HL-60 (cell line): ENCODE data around the gene DDAH2.

ENCODE experiments used
- DNase-seq, 2 experiments: peaks; one replicate each; pipeline ENCODE4 v3.0.0-alpha.2; 2010 to 2020; ENCODE audit warnings: low read depth in 1 of 2, low spot score in 1 of 2
- H3K27ac ChIP-seq: fragments of 250-450 bp; sonication (Bioruptor Pico); replicated peaks from 2 replicates; pipeline ENCODE4 v1.5.1; 2020; ENCODE audit warnings: mild to moderate bottlenecking, moderate library complexity
- H3K27me3 ChIP-seq: fragments of 250-450 bp; sonication (Bioruptor Pico); 2 replicates; pipeline ENCODE4 v1.5.1; 2021; ENCODE audit warnings: mild to moderate bottlenecking, moderate library complexity; ENCODE audit not compliant: insufficient read depth, poor library complexity, severe bottlenecking
- H3K4me3 ChIP-seq: replicated peaks from 2 replicates; pipeline ENCODE4 v1.5.1; 2011; ENCODE audit warnings: mild to moderate bottlenecking, control low read depth, low read length; ENCODE audit not compliant: insufficient read depth
- CTCF ChIP-seq: IDR thresholded peaks from one replicate; pipeline ENCODE4 v1.5.1; 2011; ENCODE audit warnings: low read length, control low read depth, inconsistent platforms; ENCODE audit not compliant: insufficient read depth
- GABPA ChIP-seq: IDR thresholded peaks from 2 replicates; pipeline ENCODE4 v1.6.1; 2012; ENCODE audit warnings: low read depth
- POLR2AphosphoS5 ChIP-seq: IDR thresholded peaks from 2 replicates; pipeline ENCODE4 v1.6.1; 2012; ENCODE audit warnings: low read depth
- REST ChIP-seq: IDR thresholded peaks from 2 replicates; pipeline ENCODE4 v1.6.1; 2012; ENCODE audit warnings: low read depth; ENCODE audit not compliant: insufficient replicate concordance
- SPI1 ChIP-seq: IDR thresholded peaks from 2 replicates; pipeline ENCODE4 v1.6.1; 2012; ENCODE audit warnings: low read depth, mild to moderate bottlenecking, borderline replicate concordance

Gene DDAH2

DNA sequence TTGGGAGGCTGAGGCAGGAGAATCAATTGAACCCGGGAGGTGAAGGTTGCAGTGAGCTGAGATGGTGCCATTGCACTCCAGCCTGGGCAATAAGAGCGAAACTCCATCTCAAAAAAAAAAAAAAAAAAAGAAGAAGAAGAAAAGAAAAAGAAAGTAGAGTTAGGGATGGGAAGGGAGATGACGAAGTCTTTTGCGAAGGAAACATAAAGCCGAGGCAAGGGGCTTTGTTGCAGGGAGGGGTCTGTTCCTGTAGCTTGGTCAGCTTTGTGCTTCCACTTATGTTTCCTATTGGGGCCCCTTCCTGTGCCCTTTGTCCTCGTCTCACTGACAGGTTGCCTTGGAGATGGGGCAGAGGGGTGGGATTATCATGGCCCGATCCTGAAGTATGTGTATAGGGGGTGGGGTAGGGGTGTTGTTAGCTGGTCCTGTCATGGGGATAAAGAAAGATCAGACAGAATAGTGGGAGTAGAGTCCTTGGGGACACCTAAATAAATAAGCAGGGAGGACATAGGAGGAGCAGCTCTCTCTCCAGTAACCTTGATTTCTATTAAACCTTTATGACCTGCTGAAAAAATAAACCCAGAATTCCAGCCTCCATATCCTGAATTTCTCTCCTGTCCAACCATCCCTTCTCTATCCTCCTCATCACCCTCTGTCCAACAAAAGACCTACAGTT, 8.4 kb upstream of the DDAH2 start:
- H3K27me3 ChIP-seq, result no peaks in the 10 kb centered on the region
- no peak overlapping the region for H3K4me3 ChIP-seq
- TF ChIP-seq GABPA, result no peak
- no peak for TF ChIP-seq REST
- TF ChIP-seq POLR2AphosphoS5, result peak; percentile 0; the same call in 1 of the 2 replicates
- TF ChIP-seq SPI1, result no peak
- no peak for TF ChIP-seq CTCF
- H3K27ac ChIP-seq, result peak overlapping the region; percentile 99
- peak; percentile 67 to 79 for DNase-seq

GRCh38 chr6:31736768-31737314, 7.7 kb upstream of the DDAH2 start:
- no peaks in the 10 kb centered on the region for H3K27me3 ChIP-seq
- H3K4me3 ChIP-seq, result peak overlapping the region; percentile 92
- no peak for TF ChIP-seq GABPA
- 0 out of 2 replicates have a peak, but pooled peaks have one; percentile 3 for TF ChIP-seq SPI1
- H3K27ac ChIP-seq, result peak overlapping the region; percentile 99
- peak in 1 of 2 experiments; percentile 27 for DNase-seq

DNA sequence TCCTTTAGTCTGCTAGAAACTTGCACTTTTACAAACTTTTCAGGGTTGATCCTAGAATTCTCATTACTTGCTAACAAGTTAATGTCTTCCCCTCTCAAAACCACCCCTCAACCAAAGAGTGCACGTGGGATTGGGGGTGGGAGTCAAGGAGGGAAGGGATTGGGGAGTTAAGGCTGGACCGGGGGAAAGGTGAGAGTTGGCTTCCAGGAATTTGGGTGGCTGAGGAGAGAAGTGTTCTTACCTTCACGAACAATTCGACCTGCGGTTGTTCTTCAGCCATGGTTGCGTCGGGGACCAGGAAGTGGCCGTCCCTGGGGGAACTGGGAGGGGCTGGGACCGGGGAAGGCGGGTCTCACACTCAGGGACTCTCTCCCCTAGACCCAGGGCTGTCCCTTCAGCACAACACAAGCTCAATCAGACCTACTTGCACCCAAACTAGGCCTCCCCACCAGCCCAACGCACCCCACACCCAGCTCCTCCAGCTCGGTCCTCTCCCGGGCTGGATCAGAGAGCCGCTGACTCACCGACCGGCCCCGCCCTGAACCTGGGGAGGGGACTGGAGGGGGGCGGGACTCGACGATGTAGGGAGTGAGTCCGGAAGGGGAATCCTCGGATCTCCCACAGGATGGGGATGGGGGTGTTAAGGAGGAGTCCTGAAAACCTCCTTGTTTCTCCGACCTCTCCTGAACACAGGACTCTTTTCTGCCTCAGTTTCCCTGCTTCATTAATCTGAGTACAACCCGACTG, 7.1 kb upstream of the DDAH2 start, which contains the start of gene CLIC1:
Gene CLIC1 (minus strand): TSS at position 510 of the 747 bp plus-strand sequence. CDS start 230 bp downstream, at position 280.
- DNase-seq, result peak; percentile 93 to 96
- peak within 1 kb of the TSS; percentile 92 for H3K4me3 ChIP-seq
- no peaks in the 10 kb centered on the region for H3K27me3 ChIP-seq
- peak within 1 kb of the TSS; percentile 99 for H3K27ac ChIP-seq
- no peak for TF ChIP-seq CTCF
- peak; percentile 52; the same call in 1 of the 2 replicates for TF ChIP-seq SPI1
- TF ChIP-seq GABPA, result no peak
- peak; percentile 85 for TF ChIP-seq POLR2AphosphoS5
- no peak for TF ChIP-seq REST

DNA sequence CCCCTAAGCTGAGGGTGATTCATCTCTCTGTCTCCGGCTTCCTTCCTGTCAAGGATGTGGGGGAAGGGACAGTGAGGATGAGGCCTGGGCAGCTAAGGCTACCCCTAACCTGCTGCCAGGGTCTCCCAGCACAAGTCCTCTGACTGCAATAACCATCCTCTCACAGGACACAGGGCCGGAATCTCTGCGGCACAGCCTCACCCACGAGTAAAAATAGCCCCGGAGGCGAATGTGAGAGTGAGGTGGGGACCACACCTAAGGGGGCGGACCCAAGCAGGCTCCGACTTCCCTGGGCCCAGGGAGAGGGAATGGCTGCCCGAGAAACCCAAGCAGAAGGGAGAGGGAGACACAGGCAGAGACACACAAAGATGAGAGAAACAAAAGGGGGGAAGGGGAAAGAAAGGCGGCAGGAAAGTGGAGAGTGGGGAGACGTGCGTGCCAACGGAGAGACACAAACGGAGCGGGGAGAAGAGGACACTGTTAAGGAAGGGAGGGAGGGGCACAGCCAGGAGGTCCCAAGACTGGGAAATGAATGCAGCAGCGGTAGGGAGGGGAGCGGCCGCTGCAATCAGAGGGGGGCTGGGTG, 5.8 kb upstream of the DDAH2 start:
- Histone ChIP-seq H3K4me3 (peak overlapping the region; percentile 92), H3K27me3 (no peaks in the 10 kb centered on the region), H3K27ac (peak overlapping the region; percentile 99)
- DNase-seq, result peak; percentile 73 to 79
- 0 out of 2 replicates have a peak, but pooled peaks have one; percentile 22 for TF ChIP-seq GABPA
- TF ChIP-seq REST, result no peak
